ENCODE measurements around the gene PRELID1.
"Not testable (repeated sequence)": the region's sequence is repeated elsewhere in the genome, so short reads cannot be mapped to it uniquely, and the experiment has no call there.

PRELID1 gene

DNA sequence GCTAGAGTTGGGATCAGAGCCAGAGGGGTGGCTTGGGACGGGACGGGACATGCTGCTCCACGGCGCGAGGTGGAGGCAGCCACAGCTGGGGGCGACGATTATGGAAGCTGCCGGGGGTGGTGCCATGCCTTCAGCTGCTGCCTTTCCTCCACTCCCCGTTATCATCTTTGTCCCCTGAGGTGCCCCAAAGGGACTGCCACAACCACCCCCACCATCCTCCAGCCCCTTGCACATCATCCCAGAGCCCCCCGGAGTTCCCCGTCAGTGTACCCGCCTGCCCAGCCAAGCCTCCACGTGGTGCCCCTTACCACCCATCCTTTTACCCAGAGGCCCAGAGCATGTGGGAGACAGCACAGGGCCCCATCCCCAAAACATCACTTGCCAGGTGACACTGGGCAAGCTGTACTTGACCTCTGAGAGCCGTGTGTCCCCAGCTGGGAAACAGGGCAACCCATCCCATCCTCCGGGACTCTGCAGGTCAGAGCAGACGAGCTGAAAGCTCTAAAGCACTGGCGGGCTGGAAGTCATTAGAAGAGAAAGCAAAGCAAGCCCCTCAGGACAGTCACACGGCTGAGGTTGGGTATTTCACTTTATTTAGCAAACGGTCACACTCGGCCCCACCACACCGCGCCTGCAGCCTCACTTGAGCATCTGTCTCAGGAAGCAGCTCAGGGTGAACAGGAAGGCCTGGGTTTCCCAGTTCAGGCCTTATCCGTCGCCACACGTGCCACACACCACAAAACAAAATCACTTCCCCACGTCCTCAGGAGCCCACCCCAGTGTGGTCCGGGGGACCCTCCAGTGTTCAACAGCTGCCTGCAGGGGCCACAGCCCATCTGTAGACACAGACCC is 27.6 kb downstream of the PRELID1 start:
- no peak for TF ChIP-seq ZNF274 (IDR thresholded peaks at IDR 0.05; ENCODE audit: low read depth, low read length)

DNA sequence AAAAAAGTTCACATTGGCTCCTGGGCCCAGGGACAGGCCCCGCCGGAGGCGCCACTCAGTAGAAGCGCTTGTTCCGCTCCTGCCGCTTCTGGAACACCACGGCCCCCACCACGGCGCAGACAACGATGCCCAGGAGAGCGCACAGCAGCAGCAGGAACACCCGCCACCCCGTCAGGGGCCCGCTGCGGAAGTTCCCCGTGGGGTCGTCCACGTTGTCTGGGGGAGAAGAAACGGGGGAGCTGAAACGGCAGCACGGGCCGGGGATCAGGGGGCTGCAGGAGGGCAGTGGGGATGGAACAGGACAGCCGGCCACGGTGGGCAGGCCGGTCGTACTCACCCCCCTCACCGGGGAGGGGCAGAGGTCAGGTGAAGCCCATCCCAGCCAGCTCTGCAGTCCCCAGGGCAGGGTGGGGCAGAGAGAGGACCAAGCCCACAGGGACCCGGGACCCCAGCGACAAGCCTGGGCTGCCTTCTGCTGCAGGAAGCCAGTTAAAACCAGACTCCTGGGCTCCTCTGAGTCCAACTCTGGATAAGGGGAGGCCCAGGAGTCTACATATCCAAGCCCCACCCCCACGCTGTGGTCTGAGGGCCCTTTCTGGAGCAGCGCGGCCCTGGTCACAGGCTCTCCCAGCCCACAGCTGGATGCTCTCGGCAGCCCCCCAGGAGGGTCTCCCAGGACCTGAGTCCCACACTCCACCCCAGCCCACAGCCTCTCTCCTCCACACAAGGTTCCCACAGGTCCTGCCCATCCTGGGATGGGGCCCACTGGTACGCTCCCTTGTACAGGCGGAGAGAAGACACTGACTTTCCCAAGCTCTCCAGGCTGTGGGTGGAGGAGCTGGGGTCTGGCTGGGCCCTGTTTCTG is 28.7 kb downstream of the PRELID1 start:
- H3K4me3 ChIP-seq (ENCODE audit: low read length), result no peak overlapping the region
- no peak for TF ChIP-seq ZNF274 (IDR thresholded peaks at IDR 0.05; ENCODE audit: low read depth, low read length)

More for the DNA sequence above, 27.6 kb downstream of the PRELID1 start:
- no peak overlapping the region; the same call in 1 of the 2 replicates for H3K4me3 ChIP-seq (ENCODE audit: low read length)

DNA sequence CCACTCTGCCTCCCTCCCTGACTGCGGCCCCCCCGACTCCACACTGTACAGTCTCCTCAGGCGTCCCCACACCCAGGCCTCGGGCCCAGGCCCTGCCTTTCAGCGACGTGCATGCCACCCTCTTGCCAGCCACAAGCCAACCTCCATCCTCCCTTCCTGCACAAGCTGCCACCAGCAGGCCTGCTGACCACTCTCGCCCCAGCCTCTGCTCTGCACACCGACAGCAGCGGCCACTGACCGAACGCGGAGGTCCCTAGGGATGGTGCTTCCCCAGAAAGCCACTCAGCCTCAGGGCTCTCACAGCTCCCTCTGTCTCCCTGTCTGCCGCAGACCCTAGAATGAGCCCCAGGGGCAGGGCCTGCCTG is 29.3 kb downstream of the PRELID1 start:
- TF ChIP-seq ZNF274 (IDR thresholded peaks at IDR 0.05; ENCODE audit: low read depth, low read length), result no peak
- no peak overlapping the region for H3K4me3 ChIP-seq (ENCODE audit: low read length)

DNA sequence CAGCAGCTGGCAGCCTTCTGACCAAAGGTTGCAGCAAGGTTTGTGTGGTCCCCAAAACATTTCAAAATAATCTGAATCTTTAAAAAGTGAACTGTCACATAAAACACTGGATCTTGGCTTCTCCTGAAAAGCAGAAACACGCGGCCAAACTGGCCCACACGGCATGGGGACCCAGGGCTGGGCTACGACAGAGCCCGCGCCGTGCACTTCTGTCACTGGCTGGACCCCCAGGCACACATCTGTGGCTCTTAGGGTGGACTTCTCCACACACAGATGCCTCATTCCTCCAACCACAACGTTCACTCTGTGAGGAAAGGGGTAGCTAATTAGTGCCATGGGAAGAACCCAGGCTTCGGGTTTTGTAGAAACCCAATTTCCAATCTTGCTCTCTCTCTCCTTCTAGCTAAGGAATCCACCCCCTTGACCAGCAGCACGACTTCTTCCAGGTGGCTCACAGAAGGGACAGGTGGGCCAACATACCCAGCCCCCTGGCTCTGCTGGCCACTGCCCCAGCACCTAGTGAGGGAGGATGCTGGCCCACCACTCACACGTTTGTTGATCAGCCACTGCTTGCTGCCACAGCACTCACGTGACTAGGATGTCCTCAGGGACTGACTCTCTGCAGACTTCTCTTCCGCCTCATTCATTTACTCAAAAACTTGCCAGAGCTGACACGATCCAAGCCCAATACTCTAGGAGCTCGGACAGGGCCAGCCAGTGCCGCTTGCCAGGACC is 30.0 kb downstream of the PRELID1 start:
- no peak for TF ChIP-seq ZNF274 (IDR thresholded peaks at IDR 0.05; ENCODE audit: low read depth, low read length)
- H3K4me3 ChIP-seq (ENCODE audit: low read length), result no peak overlapping the region

DNA sequence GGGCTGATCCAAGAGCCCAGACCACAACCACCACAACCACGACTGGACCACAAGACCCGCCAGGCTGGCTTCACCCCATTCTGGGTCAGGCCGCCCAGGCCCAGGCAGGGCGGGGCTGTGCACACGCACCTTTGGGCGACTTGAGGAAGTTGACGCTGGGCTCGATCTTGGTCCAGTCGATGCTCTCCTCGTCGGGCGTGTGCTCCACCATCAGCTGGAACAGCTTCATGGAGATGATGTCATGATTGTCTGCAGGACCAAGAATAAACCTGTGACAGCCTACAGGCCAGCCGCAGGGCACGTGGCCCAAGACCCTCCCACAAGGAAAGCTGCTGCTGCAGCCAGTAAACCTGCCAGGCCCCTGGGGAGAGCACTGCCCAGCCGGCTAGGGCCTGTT is 30.6 kb downstream of the PRELID1 start:
- H3K4me3 ChIP-seq (ENCODE audit: low read length), result no peak overlapping the region
- TF ChIP-seq ZNF274 (IDR thresholded peaks at IDR 0.05; ENCODE audit: low read depth, low read length), result no peak

DNA sequence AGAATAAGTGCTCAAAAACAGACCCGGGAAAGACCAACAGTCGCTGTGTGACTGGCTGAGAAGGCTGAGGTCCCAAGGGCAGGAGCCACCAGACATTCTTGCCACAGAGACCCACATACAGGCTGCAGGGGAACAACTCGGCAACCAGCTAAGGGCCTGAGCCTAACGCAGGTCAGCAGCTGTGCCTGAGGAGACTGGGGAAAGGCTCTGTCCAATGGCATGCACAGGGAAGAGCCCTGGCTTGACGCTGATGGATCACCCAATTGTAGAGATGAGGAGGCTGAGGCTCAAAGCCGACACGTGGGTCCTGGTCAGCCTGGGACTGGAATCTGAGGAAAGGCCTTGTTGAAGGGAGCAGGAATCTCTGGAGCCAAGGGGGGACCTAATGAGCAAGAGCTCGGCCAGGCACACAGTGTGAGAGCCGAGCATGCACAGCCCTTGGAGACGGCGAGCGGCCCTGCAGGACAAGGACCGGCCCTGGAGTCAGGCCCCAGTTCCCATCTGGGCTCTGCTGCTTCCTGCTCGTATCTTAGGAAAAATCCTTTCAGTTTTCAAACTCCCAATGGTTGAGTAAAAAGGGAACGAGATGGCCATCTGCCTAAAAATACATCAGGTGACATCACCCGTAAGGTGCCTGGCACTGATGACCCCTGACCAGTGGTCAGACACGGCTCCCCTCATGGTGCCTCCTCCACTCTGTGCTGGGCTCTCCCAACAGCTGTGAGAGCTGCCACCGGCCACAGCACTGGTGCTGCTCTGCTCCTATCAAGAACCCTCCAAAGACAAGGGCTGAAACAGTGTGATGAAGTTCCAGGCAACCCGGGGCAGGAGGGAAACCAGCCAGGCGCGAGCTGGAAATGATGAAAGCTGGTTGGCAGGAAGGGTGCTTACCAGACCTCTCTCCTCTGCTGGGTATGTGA is 31.4 kb downstream of the PRELID1 start:
- H3K4me3 ChIP-seq (ENCODE audit: low read length), result no peak overlapping the region
- TF ChIP-seq ZNF274 (IDR thresholded peaks at IDR 0.05; ENCODE audit: low read depth, low read length), result no peak

DNA sequence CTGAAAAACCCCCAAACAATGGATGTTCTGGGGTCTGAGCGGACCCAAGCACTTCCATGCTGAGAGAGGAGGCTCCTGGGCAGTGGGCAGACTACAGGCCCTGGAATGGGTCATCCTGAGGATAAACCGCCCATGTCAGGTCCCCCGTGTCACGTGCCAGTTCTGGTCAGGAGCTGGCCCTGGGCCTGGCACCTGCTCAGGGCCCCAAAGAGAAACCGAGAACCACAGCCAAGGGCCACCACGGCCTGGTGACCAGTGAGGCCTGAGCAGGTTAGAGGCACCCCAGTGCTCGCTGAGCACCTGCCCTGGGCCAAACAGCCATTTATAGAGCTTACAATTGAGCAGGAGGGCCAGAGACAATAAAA is 32.1 kb downstream of the PRELID1 start:
- no peak for TF ChIP-seq ZNF274 (IDR thresholded peaks at IDR 0.05; ENCODE audit: low read depth, low read length)
- no peak overlapping the region for H3K4me3 ChIP-seq (ENCODE audit: low read length)

DNA sequence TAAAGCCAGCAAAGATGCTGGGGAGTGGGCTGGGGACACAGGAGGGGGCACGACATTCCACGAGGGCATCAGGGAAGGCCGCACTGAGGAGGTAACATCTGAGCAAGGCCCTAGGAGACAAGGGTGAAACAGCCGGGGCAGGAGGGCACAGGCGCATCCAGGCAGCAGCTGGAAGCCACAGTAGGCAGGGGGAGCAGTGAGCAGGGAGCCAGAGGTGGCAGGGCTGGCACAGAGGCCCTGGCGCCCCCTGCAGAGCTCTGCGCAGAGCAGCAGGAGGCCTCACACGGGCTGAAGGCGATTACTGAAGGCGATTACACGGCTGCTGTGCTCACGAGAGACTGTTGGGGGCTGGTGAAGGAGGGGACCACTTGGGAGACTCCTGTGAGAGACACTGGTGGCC is 32.5 kb downstream of the PRELID1 start:
- no peak for TF ChIP-seq ZNF274 (IDR thresholded peaks at IDR 0.05; ENCODE audit: low read depth, low read length)
- no peak overlapping the region for H3K4me3 ChIP-seq (ENCODE audit: low read length)

DNA sequence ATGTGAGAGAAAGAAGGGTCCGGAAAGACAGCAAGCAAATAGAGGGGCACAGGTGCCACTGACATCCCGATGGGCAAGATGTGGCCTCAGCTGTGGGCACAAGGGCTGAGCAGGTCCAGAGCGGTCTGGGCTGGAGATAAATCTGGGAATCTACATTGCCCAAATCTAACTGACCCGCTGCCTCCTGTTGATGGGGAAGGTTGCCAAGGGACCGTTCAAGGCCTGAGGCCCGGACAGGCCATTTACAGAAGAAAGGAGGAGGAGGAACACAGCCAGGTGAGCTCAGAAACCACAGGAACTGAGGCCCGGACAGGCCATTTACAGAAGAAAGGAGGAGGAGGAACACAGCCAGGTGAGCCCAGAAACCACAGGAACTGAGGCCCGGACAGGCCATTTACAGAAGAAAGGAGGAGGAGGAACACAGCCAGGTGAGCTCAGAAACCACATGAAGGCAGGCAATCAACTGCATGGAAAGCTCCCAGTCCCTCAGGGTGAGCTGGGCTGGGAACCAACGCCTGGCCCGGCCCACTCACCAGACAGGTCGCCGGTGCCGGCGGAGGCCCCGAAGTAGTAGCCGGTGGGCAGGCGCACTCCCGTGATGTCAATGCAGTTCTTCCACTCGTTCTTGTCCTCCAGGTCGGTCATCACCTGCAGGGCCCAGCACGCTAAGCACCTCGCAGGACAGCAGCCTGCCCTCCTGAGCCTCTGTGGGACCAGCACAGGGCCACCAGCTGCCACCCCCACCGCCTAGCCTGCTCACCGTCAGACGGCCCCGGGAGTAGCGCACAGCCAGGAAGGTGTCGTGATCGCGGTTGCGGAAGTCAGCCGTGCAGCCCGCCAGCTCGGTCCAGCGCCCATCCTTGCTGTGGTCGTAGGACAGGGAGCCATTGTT is 33.2 kb downstream of the PRELID1 start:
- no peak overlapping the region for H3K4me3 ChIP-seq (ENCODE audit: low read length)
- no peak for TF ChIP-seq ZNF274 (IDR thresholded peaks at IDR 0.05; ENCODE audit: low read depth, low read length)

DNA sequence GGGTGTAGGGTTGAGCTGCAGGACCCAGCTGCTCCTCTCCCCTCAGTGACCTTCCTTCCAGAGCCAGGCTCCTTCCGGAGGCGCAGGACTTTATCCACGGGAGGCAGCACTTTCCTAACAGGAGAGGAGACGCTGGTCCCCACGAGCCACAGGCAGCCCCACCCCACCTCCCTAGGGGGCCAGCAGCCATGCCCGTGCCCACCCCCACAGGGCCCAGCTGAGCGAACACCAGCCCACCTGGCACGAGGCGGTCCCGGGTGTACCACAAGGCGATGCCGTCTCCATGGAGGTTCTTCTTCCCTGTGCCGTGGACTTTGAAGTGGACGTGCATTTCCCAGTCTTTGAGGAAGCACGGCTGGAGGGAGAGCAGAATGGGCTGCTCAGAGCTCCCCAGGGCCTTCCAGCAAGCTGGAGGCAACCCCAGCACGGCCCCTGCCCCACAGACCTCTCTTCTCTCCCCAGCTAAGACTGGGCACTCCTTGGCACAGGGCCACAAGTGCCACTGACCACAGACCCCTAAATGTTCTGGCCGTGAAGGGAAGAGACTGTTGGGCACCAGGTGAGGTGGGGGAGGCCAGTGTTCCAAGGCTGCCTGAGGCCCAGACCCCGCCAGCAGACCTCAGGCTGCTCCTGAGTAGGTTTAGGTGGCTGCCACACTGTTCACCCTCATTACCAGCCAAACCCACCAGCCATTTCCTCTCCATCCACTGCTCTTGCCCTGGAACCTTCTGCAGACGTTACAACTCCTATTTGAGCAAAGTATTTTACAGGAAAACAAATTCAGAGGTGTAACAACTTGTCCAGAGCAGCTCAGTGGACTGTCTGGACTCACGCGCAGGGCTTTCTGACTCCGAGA is 34.9 kb downstream of the PRELID1 start:
- no peak overlapping the region for H3K4me3 ChIP-seq (ENCODE audit: low read length)
- TF ChIP-seq ZNF274 (IDR thresholded peaks at IDR 0.05; ENCODE audit: low read depth, low read length), result no peak

DNA sequence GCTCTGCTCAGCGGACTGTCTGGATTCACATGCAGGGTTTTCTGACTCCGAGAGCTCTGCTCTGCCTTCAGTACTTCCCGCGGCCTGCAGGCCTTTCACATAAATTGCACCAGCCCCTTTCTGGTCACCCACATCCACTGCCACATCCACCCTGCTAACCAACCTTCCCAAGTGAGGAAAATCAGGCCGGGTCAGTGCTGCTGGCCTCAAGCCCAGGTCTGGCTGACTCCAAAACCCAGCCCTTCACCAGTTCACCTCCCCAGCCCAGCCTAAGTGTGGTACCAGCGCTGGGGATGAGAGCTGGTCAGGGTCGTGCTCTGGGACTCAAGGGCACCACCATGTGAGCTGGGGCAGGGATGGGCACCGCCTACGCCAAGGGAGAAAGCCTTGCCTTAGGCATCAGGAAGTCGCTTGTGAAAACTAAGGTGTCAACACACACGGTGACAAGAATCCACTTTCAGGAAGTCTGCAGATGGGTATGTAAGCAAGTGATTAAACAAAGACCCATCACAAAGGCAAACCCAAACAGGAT is 35.6 kb downstream of the PRELID1 start:
- no peak overlapping the region for H3K4me3 ChIP-seq (ENCODE audit: low read length)
- TF ChIP-seq ZNF274 (IDR thresholded peaks at IDR 0.05; ENCODE audit: low read depth, low read length), result no peak

DNA sequence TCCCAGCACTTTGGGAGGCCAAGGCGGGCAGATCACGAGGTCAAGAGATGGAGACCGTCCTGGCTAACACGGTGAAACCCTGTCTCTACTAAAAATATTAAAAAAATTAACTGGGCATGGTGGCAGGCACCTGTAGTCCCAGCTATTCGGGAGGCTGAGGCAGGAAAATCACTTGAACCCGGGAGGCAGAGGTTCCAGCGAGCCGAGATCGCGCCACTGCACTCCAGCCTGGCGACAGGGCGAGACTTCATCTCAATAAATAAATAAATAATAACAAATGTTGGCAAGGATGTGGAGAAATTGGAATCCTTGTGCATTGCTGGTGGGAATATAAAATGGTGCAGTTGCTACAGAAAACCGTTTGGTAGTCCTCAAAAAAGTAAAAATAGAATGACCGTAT is 39.4 kb downstream of the PRELID1 start:
- H3K4me3 ChIP-seq (ENCODE audit: low read length), result not testable (repeated sequence)

Data from GM08714 (cell line).